ENCODE measurements around the gene MSI2. TPM values are rescaled to one million over a fixed set of nuclear protein-coding genes. Genes with fewer than 3 reads are reported as not detected.
A peak's percentile ranks its signal among the peaks of the same experiment; 100 is the strongest.

Gene MSI2
- total and polyA plus RNA-seq, 12 donors = 32.6 to 411 (median 148) TPM

GRCh38 chr17:57226793-57227192, 29.5 kb upstream of the MSI2 start:
- no peak for TF ChIP-seq POLR2A (IDR thresholded peaks at IDR 0.05)
- TF ChIP-seq CTCF (IDR thresholded peaks at IDR 0.05) = no peak
- peak overlapping the region in 1 of 5 donors; percentile 42 for H3K27ac ChIP-seq
- peaks cover 0 to 3% (median 0%) of the 10 kb centered on the region in 3 donors for H3K9me3 ChIP-seq (replicated peaks in 1 of 3)
- no peaks in the 10 kb centered on the region for H3K27me3 ChIP-seq
- H3K4me3 ChIP-seq = no peak overlapping the region
- no peaks in the 10 kb centered on the region for H3K4me1 ChIP-seq (replicated peaks in 1 of 2)
- no peaks in the 10 kb centered on the region for H3K36me3 ChIP-seq (replicated peaks in 1 of 2)
- intact Hi-C loops (cut with DNase I) = no loop called here
- 49 to 67% (median 56%) methylated on average over 1 of the region's 1 CpG for WGBS, 4 donors
- DNase-seq = no peak

DNA sequence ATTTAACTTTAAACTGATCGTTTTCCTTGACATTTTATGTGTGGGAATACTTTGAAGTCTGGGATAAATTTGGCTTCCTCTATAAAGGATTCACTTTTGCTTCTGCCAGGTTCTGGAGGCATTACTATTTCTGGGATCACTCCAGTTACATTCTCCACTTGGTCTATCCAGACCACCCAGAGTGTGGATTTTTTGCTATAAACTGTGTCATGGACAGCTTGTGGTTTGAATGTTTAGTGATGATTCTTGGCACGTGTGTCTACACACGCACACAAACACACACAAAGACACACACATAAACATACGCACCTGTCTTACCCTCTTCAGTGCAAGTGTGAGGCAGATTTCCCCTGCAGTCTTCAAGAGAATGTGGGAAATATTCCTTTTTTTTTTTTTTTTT, 27.4 kb upstream of the MSI2 start:
- no peak for TF ChIP-seq POLR2A (IDR thresholded peaks at IDR 0.05)
- Histone ChIP-seq H3K27ac (no peak overlapping the region), H3K36me3 (replicated peaks in 1 of 2) (no peaks in the 10 kb centered on the region), H3K4me3 (no peak overlapping the region), H3K27me3 (no peaks in the 10 kb centered on the region), H3K4me1 (replicated peaks in 1 of 2) (no peaks in the 10 kb centered on the region), H3K9me3 (replicated peaks in 1 of 3) (no peaks in the 10 kb centered on the region)
- DNase-seq = no peak
- intact Hi-C loops (cut with DNase I) = no loop called here
- WGBS, 4 donors = 33 to 55% (median 42%) methylated on average over 4 of the region's 4 CpGs

- WGBS, 4 donors = 77 to 84% (median 82%) methylated on average over 2 of the region's 2 CpGs
- intact Hi-C loops (cut with DNase I) = no loop called here
- no peaks in the 10 kb centered on the region for H3K4me1 ChIP-seq (replicated peaks in 1 of 2)
- no peaks in the 10 kb centered on the region for H3K27me3 ChIP-seq
- no peak for DNase-seq
- no peaks in the 10 kb centered on the region for H3K9me3 ChIP-seq (replicated peaks in 1 of 3)
- no peaks in the 10 kb centered on the region for H3K36me3 ChIP-seq (replicated peaks in 1 of 2)
- H3K27ac ChIP-seq = no peak overlapping the region
- no peak overlapping the region for H3K4me3 ChIP-seq
- TF ChIP-seq CTCF (IDR thresholded peaks at IDR 0.05) (no peak), POLR2A (IDR thresholded peaks at IDR 0.05) (no peak)
These were observed 22.1 kb upstream of the MSI2 start for GRCh38 chr17:57234061-57234738.

GRCh38 chr17:57234739-57235092, 21.6 kb upstream of the MSI2 start:
- Histone ChIP-seq H3K27ac (no peak overlapping the region), H3K4me3 (no peak overlapping the region), H3K27me3 (no peaks in the 10 kb centered on the region), H3K36me3 (replicated peaks in 1 of 2) (no peaks in the 10 kb centered on the region), H3K9me3 (replicated peaks in 1 of 3) (no peaks in the 10 kb centered on the region), H3K4me1 (replicated peaks in 1 of 2) (no peaks in the 10 kb centered on the region)
- WGBS, 4 donors = 50 to 62% (median 57%) methylated on average over 1 of the region's 1 CpG
- TF ChIP-seq CTCF (IDR thresholded peaks at IDR 0.05) (no peak), POLR2A (IDR thresholded peaks at IDR 0.05) (no peak)
- intact Hi-C loops (cut with DNase I) = no loop called here
- DNase-seq = no peak

- no peak overlapping the region for H3K27ac ChIP-seq
- no peaks in the 10 kb centered on the region for H3K27me3 ChIP-seq
- H3K9me3 ChIP-seq (replicated peaks in 1 of 3) = no peaks in the 10 kb centered on the region
- no peak for TF ChIP-seq POLR2A (IDR thresholded peaks at IDR 0.05)
- TF ChIP-seq CTCF (IDR thresholded peaks at IDR 0.05) = no peak
- H3K36me3 ChIP-seq (replicated peaks in 1 of 2) = no peaks in the 10 kb centered on the region
- H3K4me3 ChIP-seq = no peak overlapping the region
- DNase-seq = no peak
- WGBS, 4 donors = 88 to 94% (median 92%) methylated on average over 6 of the region's 6 CpGs
- H3K4me1 ChIP-seq (replicated peaks in 1 of 2) = no peaks in the 10 kb centered on the region
- intact Hi-C loops (cut with DNase I) = no loop called here
These were observed 21.2 kb upstream of the MSI2 start for GRCh38 chr17:57235124-57235523.

Data from adrenal gland (tissue), 12 donors.